Measurements from ENCODE around the gene LMNB1. TPM values are rescaled to one million over a fixed set of nuclear protein-coding genes. Genes with fewer than 3 reads are reported as not detected.
"Not testable (repeated sequence)": the region's sequence is repeated elsewhere in the genome, so short reads cannot be mapped to it uniquely, and the experiment has no call there.

Gene LMNB1
- total RNA-seq, 2 donors from 2014 or later: 185 to 205 TPM

DNA sequence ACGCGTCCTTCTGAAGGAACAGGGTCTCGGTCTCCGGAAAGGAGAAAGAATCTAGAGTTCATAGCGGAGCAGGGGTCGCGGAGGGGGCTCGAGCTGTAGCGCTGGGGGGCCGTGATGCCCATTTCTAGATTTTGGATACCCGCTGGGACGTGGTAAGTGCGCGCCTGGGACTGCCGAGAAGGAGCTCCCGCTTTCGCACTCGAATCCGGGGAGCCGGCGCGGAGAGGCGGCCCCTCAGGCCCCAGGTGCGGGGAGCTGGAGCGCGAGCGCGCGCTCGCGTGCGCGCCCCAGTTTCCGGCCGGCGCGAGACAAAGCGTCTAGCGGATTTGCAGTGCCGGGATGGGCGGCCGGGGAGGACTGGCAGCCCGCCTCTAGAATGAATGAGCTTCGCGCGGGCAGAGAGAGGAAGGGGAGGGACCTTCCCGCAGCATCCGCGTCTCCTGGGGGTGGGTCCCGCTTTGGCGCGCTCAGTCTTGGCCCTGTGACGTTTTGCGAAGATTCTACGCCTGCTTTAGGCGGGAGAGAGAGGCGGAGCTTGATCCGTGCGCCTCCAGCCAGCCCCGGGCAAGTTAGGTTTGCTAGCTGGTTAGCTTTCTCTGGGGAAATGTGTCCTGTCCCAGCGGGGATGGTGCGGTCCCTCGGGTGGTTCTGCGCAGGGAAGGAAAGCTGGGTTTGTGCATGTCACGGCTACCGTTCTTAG lies 1.2 kb downstream of the LMNB1 start:
- no peaks in the 10 kb centered on the region for H3K9me3 Mint-ChIP-seq
- no peak for TF ChIP-seq CTCF (conservative IDR thresholded peaks at IDR 0.05)
- H3K27me3 Mint-ChIP-seq (ENCODE audit: insufficient read depth): no peaks in the 10 kb centered on the region
- Histone ChIP-seq H3K9me3 (ENCODE audit: control insufficient read depth, low read length) (peaks cover 11% of the 10 kb centered on the region), H3K9ac (ENCODE audit: extremely low read depth, low read length, poor library complexity, severe bottlenecking) (peak overlapping the region; percentile 97), H3K4me3 (ENCODE audit: low read length) (peak overlapping the region; percentile 87), H3K27me3 (ENCODE audit: control insufficient read depth, insufficient read depth, low read length, poor library complexity, severe bottlenecking) (no peaks in the 10 kb centered on the region), H3K4me1 (ENCODE audit: control insufficient read depth, insufficient read depth, low read length) (no peaks in the 10 kb centered on the region), H3K36me3 (ENCODE audit: control insufficient read depth, insufficient read depth, low read length) (peaks cover 34% of the 10 kb centered on the region), H3K27ac (ENCODE audit: low read depth, low read length) (peak overlapping the region; percentile 98)
- H3K27ac Mint-ChIP-seq: peak overlapping the region; percentile 99
- peak; percentile 97 for DNase-seq
- H3K4me1 Mint-ChIP-seq: peaks cover 15% of the 10 kb centered on the region
- H3K36me3 Mint-ChIP-seq (ENCODE audit: low read depth): peaks cover 18% of the 10 kb centered on the region
- 0% methylated on average over 42 to 66 of the region's 66 CpGs for WGBS, 2 experiments (ENCODE audit: insufficient coverage in 1 of 2, insufficient read length in 1 of 2)
- H3K4me3 Mint-ChIP-seq: peak overlapping the region; percentile 94

DNA sequence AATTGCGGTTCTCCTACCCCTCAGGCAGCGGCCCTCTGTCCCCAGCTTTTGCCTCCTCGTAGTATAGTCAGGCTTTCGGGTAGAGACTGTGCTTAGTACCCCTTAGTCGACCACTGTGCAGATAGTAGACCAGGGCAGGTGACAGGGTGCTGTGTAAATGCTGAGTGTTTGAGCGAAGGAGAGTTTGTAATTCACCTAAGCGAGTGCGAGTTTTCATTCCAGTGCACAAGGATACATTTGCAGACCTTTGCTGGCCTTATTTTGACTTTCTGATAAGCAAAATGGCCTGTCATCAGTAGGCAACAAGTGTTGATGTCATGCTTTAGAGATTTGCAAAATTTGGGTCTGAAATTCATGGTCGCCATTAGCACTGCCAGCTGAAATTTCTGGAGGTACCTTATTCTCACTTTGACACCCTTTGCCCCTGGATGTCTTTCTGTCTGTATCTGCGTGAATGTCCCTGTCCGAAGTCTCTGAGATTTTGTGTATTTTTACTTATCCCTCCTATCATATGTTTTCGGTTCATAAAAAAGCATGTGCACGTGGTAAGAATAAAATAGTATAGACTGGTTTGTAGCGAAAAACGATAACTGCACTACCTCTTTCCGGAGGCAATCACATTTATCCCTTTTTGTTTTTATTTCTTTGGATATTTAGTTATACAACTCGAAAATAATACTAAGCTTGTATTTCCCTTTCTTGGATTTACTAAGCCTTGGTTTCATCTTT lies 1.9 kb downstream of the LMNB1 start:
- Histone ChIP-seq H3K9ac (ENCODE audit: extremely low read depth, low read length, poor library complexity, severe bottlenecking) (peak overlapping the region; percentile 97), H3K27ac (ENCODE audit: low read depth, low read length) (peak overlapping the region; percentile 98), H3K4me3 (ENCODE audit: low read length) (peak overlapping the region; percentile 87), H3K9me3 (ENCODE audit: control insufficient read depth, low read length) (peaks cover 11% of the 10 kb centered on the region), H3K4me1 (ENCODE audit: control insufficient read depth, insufficient read depth, low read length) (no peaks in the 10 kb centered on the region), H3K36me3 (ENCODE audit: control insufficient read depth, insufficient read depth, low read length) (peaks cover 40% of the 10 kb centered on the region), H3K27me3 (ENCODE audit: control insufficient read depth, insufficient read depth, low read length, poor library complexity, severe bottlenecking) (no peaks in the 10 kb centered on the region)
- Mint-ChIP-seq H3K27me3 (ENCODE audit: insufficient read depth) (no peaks in the 10 kb centered on the region), H3K4me3 (peak overlapping the region; percentile 94), H3K4me1 (peaks cover 15% of the 10 kb centered on the region), H3K27ac (peak overlapping the region; percentile 94), H3K36me3 (ENCODE audit: low read depth) (peaks cover 22% of the 10 kb centered on the region), H3K9me3 (peaks cover 2% of the 10 kb centered on the region)
- TF ChIP-seq CTCF (conservative IDR thresholded peaks at IDR 0.05): no peak
- DNase-seq: no peak
- WGBS, 2 experiments (ENCODE audit: insufficient coverage in 1 of 2, insufficient read length in 1 of 2): 9 to 20% methylated on average over 9 to 17 of the region's 17 CpGs

GRCh38 chr5:126780165-126780827 lies 3.4 kb downstream of the LMNB1 start:
- Histone ChIP-seq H3K27ac (ENCODE audit: low read depth, low read length) (peak overlapping the region; percentile 42), H3K36me3 (ENCODE audit: control insufficient read depth, insufficient read depth, low read length) (peaks cover 40% of the 10 kb centered on the region), H3K27me3 (ENCODE audit: control insufficient read depth, insufficient read depth, low read length, poor library complexity, severe bottlenecking) (no peaks in the 10 kb centered on the region), H3K4me3 (ENCODE audit: low read length) (peak overlapping the region; percentile 87), H3K9me3 (ENCODE audit: control insufficient read depth, low read length) (peaks cover 11% of the 10 kb centered on the region), H3K4me1 (ENCODE audit: control insufficient read depth, insufficient read depth, low read length) (no peaks in the 10 kb centered on the region), H3K9ac (ENCODE audit: extremely low read depth, low read length, poor library complexity, severe bottlenecking) (peak overlapping the region; percentile 23)
- WGBS, 2 experiments (ENCODE audit: insufficient coverage in 1 of 2, insufficient read length in 1 of 2): 55 to 59% methylated on average over 6 to 7 of the region's 7 CpGs
- peak overlapping the region; percentile 94 for H3K27ac Mint-ChIP-seq
- H3K36me3 Mint-ChIP-seq (ENCODE audit: low read depth): peaks cover 22% of the 10 kb centered on the region
- H3K4me1 Mint-ChIP-seq: peaks cover 15% of the 10 kb centered on the region
- TF ChIP-seq CTCF (conservative IDR thresholded peaks at IDR 0.05): peak; percentile 87
- H3K9me3 Mint-ChIP-seq: peaks cover 2% of the 10 kb centered on the region
- H3K4me3 Mint-ChIP-seq: peak overlapping the region; percentile 94
- DNase-seq: peak; percentile 62
- no peaks in the 10 kb centered on the region for H3K27me3 Mint-ChIP-seq (ENCODE audit: insufficient read depth)

- peaks cover 36% of the 10 kb centered on the region for H3K36me3 ChIP-seq (ENCODE audit: control insufficient read depth, insufficient read depth, low read length)
- H3K4me1 ChIP-seq (ENCODE audit: control insufficient read depth, insufficient read depth, low read length); H3K9me3 ChIP-seq (ENCODE audit: control insufficient read depth, low read length); H3K4me3 ChIP-seq (ENCODE audit: low read length); H3K27me3 Mint-ChIP-seq (ENCODE audit: insufficient read depth); DNase-seq; H3K9me3 Mint-ChIP-seq; H3K27ac ChIP-seq (ENCODE audit: low read depth, low read length); H3K27me3 ChIP-seq (ENCODE audit: control insufficient read depth, insufficient read depth, low read length, poor library complexity, severe bottlenecking); H3K4me3 Mint-ChIP-seq; H3K9ac ChIP-seq (ENCODE audit: extremely low read depth, low read length, poor library complexity, severe bottlenecking): not testable (repeated sequence)
- peaks cover 16% of the 10 kb centered on the region for H3K4me1 Mint-ChIP-seq
- peak overlapping the region; percentile 82 for H3K27ac Mint-ChIP-seq
- 91 to 95% methylated on average over 5 to 7 of the region's 7 CpGs for WGBS, 2 experiments (ENCODE audit: insufficient coverage in 1 of 2, insufficient read length in 1 of 2)
- H3K36me3 Mint-ChIP-seq (ENCODE audit: low read depth): peaks cover 26% of the 10 kb centered on the region
Measured at GRCh38 chr5:126788409-126788808, 11.5 kb downstream of the LMNB1 start.
